NCI-H2171 (cell line): Measurements from ENCODE around the gene ACOXL.

Experiments
- DNase-seq: peaks from one replicate; lab custom pipeline; 2025; lab: John Stamatoyannopoulos, UW

The ACOXL gene

GRCh38 chr2:110876167-110876999 is 144.0 kb downstream of the ACOXL start:
- no peak for DNase-seq

- DNase-seq = no peak
These were observed 144.9 kb downstream of the ACOXL start for GRCh38 chr2:110877031-110877827.

DNA sequence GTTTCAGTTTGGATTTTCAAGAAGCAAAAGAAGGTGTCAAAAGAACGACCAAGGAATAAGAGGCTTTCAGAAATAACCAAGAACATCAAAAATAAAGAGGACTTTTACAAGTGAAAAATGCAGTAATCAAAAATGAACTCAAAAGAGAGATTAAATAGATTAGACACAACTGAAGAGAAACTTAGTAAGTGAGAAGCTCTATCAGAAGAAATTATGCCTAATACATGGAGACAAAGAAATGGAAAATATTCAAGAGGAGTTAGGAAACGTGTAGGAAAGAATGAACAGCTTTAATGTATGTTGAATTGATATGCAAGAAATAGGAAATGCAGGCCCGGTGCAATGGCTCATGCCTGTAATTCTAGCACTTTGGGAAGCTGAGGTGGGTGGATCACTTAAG is 145.8 kb downstream of the ACOXL start:
- DNase-seq = no peak

DNA sequence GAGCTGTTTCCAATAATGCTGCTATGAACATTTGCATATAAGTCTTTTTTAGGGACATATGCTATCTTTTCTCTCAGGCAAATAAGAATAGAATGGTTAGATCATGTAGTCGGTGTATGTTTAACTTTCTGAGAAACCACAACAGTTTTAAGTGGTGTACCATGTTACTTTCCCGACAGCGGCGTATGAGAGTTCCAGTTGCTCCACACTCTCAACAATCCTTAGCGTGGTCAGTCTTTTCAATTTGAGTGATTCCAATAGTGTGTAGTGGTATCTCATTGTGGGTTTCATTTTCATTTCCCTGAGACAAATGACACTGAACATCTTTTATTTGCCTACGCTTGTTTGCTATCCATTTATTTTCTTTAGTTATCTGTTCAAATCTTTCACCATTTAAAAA is 149.5 kb downstream of the ACOXL start:
- DNase-seq = no peak

DNA sequence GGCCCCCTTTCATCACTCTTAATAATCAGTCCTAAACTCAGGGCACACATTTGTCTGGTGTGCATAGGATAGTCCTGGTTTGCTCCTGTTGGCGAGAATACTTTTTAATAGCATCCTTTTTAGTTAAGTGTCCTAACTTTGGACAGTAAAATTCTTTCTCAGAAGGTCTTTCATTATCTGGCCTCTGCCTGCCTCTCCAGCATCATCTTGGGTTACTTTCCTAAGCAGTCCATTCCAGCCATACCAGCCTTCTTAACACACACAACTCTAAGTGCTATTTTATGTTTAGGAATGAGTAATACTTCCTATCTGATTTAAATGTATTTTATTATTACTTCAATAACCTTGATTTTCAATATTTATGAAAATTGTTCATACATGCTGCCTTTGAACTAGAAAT is 151.0 kb downstream of the ACOXL start:
- DNase-seq = no peak

GRCh38 chr2:110885256-110885655 is 152.9 kb downstream of the ACOXL start:
- DNase-seq = no peak

DNA sequence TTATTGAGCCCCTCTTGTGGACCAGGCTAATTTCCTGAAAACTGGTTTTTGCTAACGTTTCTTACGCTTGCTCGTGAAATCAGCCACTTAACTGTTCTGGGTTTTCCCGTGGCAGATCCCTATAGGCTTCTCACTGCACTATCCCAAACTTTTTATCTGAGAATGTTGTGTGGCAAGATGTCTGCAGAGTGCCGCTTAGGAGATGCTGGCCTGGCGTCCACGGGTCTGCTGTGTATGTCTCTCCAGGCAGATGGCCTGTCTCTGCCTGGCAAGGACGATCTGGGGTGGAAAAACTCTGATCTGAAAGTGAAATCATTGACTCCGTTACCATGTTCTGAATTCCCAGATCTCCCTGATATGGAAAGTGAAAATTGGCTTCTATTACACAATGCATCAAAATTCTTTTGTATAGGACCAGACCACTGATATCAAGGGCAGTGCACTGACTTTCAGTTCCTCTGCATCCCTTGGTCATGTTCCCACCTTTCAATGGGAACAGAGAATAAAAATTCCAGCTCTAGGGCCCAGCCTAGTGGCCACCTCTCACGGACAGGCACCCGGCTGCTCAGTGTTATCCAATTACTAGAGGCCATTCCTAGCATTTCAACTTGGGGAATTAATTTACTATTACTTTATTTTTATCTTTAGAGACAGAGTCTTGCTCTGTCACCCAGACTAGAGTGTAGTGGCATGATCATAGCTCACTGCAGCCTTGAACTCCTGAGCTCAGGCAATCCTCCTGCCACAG is 154.6 kb downstream of the ACOXL start:
- no peak for DNase-seq

DNA sequence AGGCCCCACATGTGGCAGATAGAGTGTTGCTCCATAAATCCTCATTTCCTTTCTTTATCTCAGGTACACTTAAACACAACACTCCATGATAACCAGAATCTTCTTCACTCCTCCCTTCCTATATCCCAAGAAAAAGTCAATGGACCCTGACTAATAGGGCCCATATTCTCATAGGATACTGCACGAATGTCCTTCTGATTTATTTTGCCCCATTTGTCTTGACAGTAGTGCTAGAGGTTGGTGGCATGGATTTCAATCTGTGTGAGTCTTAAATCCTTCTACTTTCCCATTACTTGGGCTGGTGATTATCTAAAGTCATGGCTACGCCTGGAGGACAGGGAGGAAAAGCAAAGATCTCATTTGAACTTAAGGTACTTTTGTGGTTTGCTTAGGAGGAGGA is 156.0 kb downstream of the ACOXL start:
- DNase-seq = no peak

GRCh38 chr2:110891626-110892025 is 159.3 kb downstream of the ACOXL start:
- DNase-seq = no peak

GRCh38 chr2:110896226-110896625 is 163.9 kb downstream of the ACOXL start:
- DNase-seq = no peak

- no peak for DNase-seq
These were observed 165.6 kb downstream of the ACOXL start for GRCh38 chr2:110897966-110898365.

DNA sequence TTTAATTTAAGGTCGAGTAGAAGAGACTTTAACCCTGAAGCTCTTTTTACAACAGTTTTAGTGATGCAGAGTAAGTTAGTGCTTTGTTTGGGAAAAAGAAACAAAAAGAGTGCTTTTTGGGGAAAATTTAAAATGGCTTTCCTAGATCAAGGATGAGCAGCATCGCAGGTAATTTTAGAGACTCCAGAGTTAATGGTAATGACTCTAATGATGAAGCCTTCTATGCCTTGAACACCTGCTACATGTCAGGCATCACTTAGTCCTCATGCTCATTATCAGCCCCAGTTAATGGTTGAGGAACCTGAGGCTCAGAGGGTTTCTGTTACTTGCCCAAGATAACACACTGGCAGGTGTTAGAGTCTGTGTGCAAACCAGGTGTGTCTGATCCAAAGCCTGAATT is 167.8 kb downstream of the ACOXL start:
- no peak for DNase-seq

DNA sequence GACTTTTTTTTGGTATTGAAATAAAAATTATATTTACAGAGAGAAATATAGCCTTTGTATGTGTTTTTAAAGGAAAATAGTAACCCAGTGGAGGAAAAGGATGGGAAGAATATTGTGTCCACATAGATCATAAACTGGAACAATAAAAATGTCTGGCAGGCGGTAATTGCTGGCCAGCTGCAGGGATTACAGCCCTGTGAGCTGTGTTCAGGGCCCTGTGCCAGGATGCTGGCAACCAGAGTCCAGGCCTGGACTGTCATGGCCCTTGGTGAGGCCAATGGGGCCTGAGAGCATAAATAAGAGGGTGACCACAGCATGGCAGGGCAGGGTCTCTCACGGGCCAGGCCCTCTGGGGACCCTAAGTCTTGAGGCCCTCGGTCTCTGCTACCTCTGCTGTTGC is 171.2 kb downstream of the ACOXL start:
- no peak for DNase-seq

DNA sequence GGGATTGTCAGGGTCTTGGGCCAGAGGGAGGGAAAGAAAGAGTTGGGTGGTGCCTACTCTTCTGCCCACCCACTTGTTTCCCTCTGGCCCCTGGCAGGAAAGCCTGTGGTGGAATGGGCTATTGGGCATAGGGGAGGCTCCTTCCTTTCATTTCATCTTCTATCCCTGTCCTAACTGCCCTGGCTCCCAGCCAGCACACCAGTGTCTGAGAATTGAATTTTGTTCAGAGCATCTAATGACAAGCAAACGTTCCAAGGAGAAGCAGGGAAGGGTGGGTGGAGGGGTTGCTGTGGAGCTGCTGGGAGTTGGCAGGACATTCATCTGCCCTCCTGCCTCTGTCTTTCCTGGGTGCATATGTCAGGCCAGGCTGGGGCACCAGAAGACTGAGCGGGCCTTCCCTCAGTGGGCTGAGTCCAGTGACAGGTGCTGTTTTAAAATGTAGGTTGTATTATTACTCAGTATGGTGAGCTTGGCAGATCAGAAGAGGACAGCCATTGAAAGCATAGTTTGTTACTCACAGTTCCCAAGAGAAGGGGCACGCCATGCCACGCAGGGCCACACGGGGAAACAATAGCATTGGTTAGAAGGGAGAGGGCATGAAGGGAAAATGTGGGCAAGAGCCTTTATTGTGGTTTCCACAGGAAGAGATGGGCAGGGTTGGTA is 171.9 kb downstream of the ACOXL start:
- no peak for DNase-seq

DNA sequence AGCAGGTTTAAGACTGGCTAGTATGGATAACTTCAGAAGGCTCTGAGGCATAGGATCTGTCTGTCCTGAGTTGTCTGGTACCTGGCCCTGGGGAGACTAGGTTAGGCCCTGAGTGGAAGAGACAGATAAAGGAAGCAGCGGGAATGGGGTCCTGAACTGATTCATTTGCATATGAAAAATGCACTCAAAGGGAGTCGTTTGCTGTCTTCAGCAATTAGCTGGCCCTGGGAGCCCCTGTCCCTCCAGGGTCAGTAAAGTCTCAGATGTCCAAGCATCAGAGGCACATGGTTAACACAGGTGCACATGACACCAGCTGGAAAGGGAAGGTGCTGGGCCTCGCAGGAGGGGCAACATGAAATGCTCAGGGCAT is 172.4 kb downstream of the ACOXL start:
- DNase-seq = no peak

DNA sequence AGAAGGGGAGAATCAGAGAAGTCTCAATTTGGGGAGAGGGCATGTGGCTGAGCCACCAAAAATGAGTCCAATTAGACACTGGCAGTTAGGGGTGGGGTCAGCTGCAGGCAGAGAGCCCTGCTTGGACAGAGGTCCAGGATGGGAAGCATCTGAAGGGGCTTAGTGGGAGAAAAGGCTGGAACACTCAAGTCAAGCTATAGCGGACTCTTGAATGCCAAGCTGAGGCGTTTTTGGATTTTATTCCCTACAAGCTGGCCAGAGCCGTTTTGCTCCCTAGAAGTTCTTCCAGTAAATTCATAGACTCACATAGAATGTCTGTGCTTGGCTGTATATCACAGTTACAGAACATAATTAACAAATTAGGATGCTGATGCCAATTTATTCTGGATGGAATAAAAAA is 172.8 kb downstream of the ACOXL start:
- DNase-seq = no peak

- no peak for DNase-seq
These were observed 174.4 kb downstream of the ACOXL start for GRCh38 chr2:110906613-110907298.

GRCh38 chr2:110909501-110909900 is 177.1 kb downstream of the ACOXL start:
- no peak for DNase-seq

- DNase-seq = no peak
These were observed 178.1 kb downstream of the ACOXL start for GRCh38 chr2:110910423-110910822.

GRCh38 chr2:110919738-110920137 is 187.4 kb downstream of the ACOXL start:
- DNase-seq = no peak

GRCh38 chr2:110925479-110925878 is 193.1 kb downstream of the ACOXL start:
- DNase-seq = no peak

DNA sequence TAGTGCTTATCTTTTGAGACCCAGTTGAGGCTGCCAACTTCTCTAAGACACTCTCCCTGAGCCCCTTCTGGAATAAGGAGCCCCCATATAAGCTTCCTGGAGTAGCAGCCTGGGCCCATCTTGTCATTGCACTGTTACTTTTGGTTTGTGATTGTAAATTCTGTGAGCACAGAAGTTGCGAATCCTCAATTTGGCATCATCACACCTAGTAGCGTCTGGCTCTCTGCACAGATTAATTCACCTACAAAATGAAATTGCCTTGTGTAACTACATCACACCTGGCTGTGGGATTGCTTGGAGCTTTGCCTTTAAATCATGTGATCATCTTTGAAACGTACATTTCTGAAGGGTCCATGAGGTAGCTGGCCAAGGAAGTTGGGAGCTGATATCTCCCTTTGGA is 195.2 kb downstream of the ACOXL start:
- DNase-seq = no peak
